Neural cell (in vitro differentiated cells): ENCODE data around the gene RPS4Y1. TPM values are rescaled to one million over a fixed set of nuclear protein-coding genes. Genes with fewer than 3 reads are reported as not detected.
"Not testable (repeated sequence)": the region's sequence is repeated elsewhere in the genome, so short reads cannot be mapped to it uniquely, and the experiment has no call there.

ENCODE experiments used
- H2AFZ ChIP-seq: fragments of 200-600, 300-800 bp; sonication (generic), shearing (Covaris generic); 2 replicates; pipeline ENCODE4 v1.6.0; 2014; ENCODE audit warnings: low read depth, mild to moderate bottlenecking, antibody characterized with exemption, low read length, moderate library complexity
- H3F3A ChIP-seq: fragments of 200-600 bp; shearing (Covaris generic); 2 replicates; pipeline ENCODE4 v1.6.1; 2016; ENCODE audit warnings: mild to moderate bottlenecking, moderate library complexity, mixed read lengths, antibody characterized with exemption, low read length; ENCODE audit not compliant: insufficient read depth, poor library complexity, severe bottlenecking
- H3K27ac ChIP-seq: fragments of 200-600, 300-800 bp; sonication (generic), shearing (Covaris generic); 2 replicates; pipeline ENCODE4 v1.5.1; 2014; ENCODE audit warnings: mild to moderate bottlenecking, low read length, moderate library complexity
- H3K27me3 ChIP-seq: fragments of 300-800, 200-600 bp; sonication (generic), shearing (Covaris generic); 2 replicates; pipeline ENCODE4 v1.6.0; 2014; ENCODE audit warnings: mild to moderate bottlenecking, low read depth, low read length, moderate library complexity; ENCODE audit not compliant: insufficient read depth
- H3K36me3 ChIP-seq: fragments of 300-800, 200-600 bp; sonication (generic), shearing (Covaris generic); 2 replicates; pipeline ENCODE4 v1.5.1; 2014; ENCODE audit warnings: mild to moderate bottlenecking, antibody characterized with exemption, low read length, moderate library complexity; ENCODE audit not compliant: insufficient read depth
- H3K4me2 ChIP-seq: fragments of 300-800, 200-600 bp; sonication (generic), shearing (Covaris generic); 2 replicates; pipeline ENCODE4 v1.6.0; 2014; ENCODE audit warnings: mild to moderate bottlenecking, low read length
- H3K4me3 ChIP-seq: fragments of 300-800, 200-600 bp; sonication (generic), shearing (Covaris generic); 2 replicates; pipeline ENCODE4 v1.5.1; 2014; ENCODE audit warnings: mild to moderate bottlenecking, low read length, moderate library complexity
- H3K79me2 ChIP-seq: fragments of 200-600 bp; shearing (Covaris generic); replicated peaks from 2 replicates; pipeline ENCODE4 v1.6.0; 2014; ENCODE audit warnings: mild to moderate bottlenecking, low read length, moderate library complexity; ENCODE audit not compliant: insufficient read depth
- H3K9ac ChIP-seq: fragments of 300-800, 200-600 bp; sonication (generic), shearing (Covaris generic); 2 replicates; pipeline ENCODE4 v1.6.1; 2016; ENCODE audit warnings: mild to moderate bottlenecking, low read length, mixed read lengths
- H3K9me2 ChIP-seq: fragments of 200-600 bp; shearing (Covaris generic); 2 replicates; pipeline ENCODE4 v1.6.1; 2016; ENCODE audit warnings: mild to moderate bottlenecking, low read length, mixed read lengths; ENCODE audit not compliant: insufficient read depth
- H3K9me3 ChIP-seq: fragments of 200-600, 300-800 bp; sonication (generic), shearing (Covaris generic); 2 replicates; pipeline ENCODE4 v1.6.1; 2016; ENCODE audit warnings: mild to moderate bottlenecking, mixed run types, low read length, moderate library complexity, mixed read lengths
- H4K20me1 ChIP-seq: fragments of 200-600 bp; shearing (Covaris generic); 2 replicates; pipeline ENCODE4 v1.6.1; 2016; ENCODE audit warnings: mild to moderate bottlenecking, mixed run types; ENCODE audit not compliant: insufficient read depth
- EP300 ChIP-seq: fragments of 450-650 bp; conservative IDR thresholded peaks from 2 replicates; pipeline ENCODE4 v1.6.1; 2014; ENCODE audit warnings: antibody characterized with exemption, mild to moderate bottlenecking, moderate library complexity; ENCODE audit not compliant: poor library complexity, severe bottlenecking
- EZH2 ChIP-seq: fragments of 200-600, 300-800 bp; shearing (Covaris generic), sonication (generic); IDR thresholded peaks from 2 replicates; pipeline ENCODE4 v1.6.1; 2014; ENCODE audit warnings: antibody characterized with exemption, low read length, borderline replicate concordance, mild to moderate bottlenecking; ENCODE audit not compliant: insufficient read depth, poor library complexity, severe bottlenecking
- MXI1 ChIP-seq: fragments of 450-650 bp; conservative IDR thresholded peaks from 2 replicates; pipeline ENCODE4 v1.6.1; 2014; ENCODE audit warnings: antibody characterized with exemption, mild to moderate bottlenecking; ENCODE audit not compliant: poor library complexity, severe bottlenecking
- POLR2AphosphoS5 ChIP-seq: IDR thresholded peaks from 2 replicates; pipeline ENCODE4 v1.6.1; 2012
- RAD21 ChIP-seq: fragments of 450-650 bp; conservative IDR thresholded peaks from 2 replicates; pipeline ENCODE4 v1.6.1; 2014; ENCODE audit warnings: antibody characterized with exemption, mild to moderate bottlenecking, moderate library complexity
- SMC3 ChIP-seq: fragments of 450-650 bp; conservative IDR thresholded peaks from 2 replicates; pipeline ENCODE4 v1.6.1; 2014; ENCODE audit warnings: antibody characterized with exemption, mild to moderate bottlenecking, moderate library complexity; ENCODE audit not compliant: poor library complexity
- TAF1 ChIP-seq: IDR thresholded peaks from 2 replicates; pipeline ENCODE4 v1.6.1; 2012; ENCODE audit warnings: low read depth
- polyA plus RNA-seq: library from polyadenylated mRNA; depleted of rRNA; stranded (reverse); fragments of >200 nt; gene quantifications from 2 replicates; pipeline ENCODE4 v1.2.3, GENCODE V29; 2014
- TF ChIP-seq, protein P1 (sequence below): IDR thresholded peaks from 2 replicates; pipeline ENCODE4 v1.6.1; 2012; ENCODE audit warnings: borderline replicate concordance
- TF ChIP-seq, protein P2 (sequence below): fragments of 450-650 bp; IDR thresholded peaks from 2 replicates; pipeline ENCODE4 v1.5.1; 2014; ENCODE audit warnings: antibody characterized with exemption, mild to moderate bottlenecking, moderate library complexity; ENCODE audit not compliant: poor library complexity, severe bottlenecking

Gene RPS4Y1
- polyA plus RNA-seq, 1 donor from 2014 or later: 224 TPM

DNA sequence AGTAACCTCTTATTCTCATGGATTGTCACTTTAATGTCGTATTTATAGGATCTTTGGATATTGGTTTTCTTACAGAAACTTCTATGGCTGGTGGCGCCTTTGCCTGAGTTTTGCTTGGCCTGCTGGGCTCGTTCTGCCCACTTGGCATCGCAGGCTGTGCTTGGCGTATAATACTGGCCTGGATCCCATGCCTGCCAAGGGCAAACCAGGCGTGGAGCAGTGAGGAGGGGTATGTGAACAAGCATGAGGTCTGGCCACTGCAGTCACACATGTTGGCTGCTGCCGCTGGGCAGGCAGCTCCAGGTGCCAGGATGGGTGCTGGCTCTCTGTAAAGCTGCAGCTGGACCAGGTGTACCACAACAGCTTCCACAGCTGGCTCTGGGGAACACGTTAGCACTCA lies 26.1 kb downstream of the RPS4Y1 start:
- H3K27me3 ChIP-seq: no peaks in the 10 kb centered on the region
- H3K9me3 ChIP-seq: no peaks in the 10 kb centered on the region
- no peak overlapping the region for H3K27ac ChIP-seq
- no peaks in the 10 kb centered on the region for H3K79me2 ChIP-seq
- TF ChIP-seq POLR2AphosphoS5 (no peak), EZH2 (no peak), TAF1 (no peak), RAD21 (no peak)
- TF ChIP-seq, protein P1, sequence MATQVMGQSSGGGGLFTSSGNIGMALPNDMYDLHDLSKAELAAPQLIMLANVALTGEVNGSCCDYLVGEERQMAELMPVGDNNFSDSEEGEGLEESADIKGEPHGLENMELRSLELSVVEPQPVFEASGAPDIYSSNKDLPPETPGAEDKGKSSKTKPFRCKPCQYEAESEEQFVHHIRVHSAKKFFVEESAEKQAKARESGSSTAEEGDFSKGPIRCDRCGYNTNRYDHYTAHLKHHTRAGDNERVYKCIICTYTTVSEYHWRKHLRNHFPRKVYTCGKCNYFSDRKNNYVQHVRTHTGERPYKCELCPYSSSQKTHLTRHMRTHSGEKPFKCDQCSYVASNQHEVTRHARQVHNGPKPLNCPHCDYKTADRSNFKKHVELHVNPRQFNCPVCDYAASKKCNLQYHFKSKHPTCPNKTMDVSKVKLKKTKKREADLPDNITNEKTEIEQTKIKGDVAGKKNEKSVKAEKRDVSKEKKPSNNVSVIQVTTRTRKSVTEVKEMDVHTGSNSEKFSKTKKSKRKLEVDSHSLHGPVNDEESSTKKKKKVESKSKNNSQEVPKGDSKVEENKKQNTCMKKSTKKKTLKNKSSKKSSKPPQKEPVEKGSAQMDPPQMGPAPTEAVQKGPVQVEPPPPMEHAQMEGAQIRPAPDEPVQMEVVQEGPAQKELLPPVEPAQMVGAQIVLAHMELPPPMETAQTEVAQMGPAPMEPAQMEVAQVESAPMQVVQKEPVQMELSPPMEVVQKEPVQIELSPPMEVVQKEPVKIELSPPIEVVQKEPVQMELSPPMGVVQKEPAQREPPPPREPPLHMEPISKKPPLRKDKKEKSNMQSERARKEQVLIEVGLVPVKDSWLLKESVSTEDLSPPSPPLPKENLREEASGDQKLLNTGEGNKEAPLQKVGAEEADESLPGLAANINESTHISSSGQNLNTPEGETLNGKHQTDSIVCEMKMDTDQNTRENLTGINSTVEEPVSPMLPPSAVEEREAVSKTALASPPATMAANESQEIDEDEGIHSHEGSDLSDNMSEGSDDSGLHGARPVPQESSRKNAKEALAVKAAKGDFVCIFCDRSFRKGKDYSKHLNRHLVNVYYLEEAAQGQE: no peak
- H3K4me3 ChIP-seq: no peak overlapping the region
- no peak overlapping the region for H3K4me2 ChIP-seq
- no peaks in the 10 kb centered on the region for H3K36me3 ChIP-seq
- H4K20me1 ChIP-seq: no peaks in the 10 kb centered on the region
- no peak overlapping the region for H2AFZ ChIP-seq
- H3F3A ChIP-seq: no peaks in the 10 kb centered on the region
- no peak overlapping the region for H3K9ac ChIP-seq
- no peaks in the 10 kb centered on the region for H3K9me2 ChIP-seq

DNA sequence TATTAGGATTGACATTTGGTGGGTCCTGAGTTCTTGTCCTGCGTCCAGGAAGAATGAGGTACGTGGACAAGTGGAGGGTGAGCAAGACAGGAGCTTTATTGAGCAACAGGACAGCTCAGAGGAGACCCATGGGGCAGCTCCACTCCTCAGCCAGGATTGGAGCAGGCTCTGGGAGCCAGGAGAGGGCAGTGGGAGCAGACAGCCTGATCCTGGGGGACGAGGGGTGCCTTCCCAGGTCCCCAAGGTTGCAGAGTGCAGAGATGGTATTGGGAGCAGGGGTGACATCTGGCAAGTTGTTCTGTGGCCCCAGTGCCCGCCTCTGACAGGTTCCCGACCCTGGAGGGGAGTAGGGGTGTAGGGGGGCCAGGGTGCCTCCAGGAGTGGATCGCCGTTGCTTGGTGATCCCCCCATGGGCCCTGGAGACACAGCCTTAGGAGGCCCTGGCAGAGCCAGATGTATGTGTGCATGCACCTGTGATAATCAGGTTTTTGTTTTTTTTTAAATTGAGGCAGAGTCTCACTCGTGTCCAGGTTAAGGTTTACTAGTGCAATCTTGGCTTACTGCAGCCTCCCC lies 26.7 kb downstream of the RPS4Y1 start:
- Histone ChIP-seq H3F3A (no peaks in the 10 kb centered on the region), H3K9ac (no peak overlapping the region), H3K9me3 (no peaks in the 10 kb centered on the region), H3K9me2 (no peaks in the 10 kb centered on the region), H4K20me1 (no peaks in the 10 kb centered on the region), H2AFZ (no peak overlapping the region), H3K27ac (no peak overlapping the region), H3K4me2 (no peak overlapping the region), H3K36me3 (no peaks in the 10 kb centered on the region), H3K4me3 (no peak overlapping the region), H3K27me3 (no peaks in the 10 kb centered on the region), H3K79me2 (no peaks in the 10 kb centered on the region)
- TF ChIP-seq EP300 (no peak), SMC3 (no peak), MXI1 (no peak), TAF1 (no peak), POLR2AphosphoS5 (no peak), RAD21 (no peak), EZH2 (no peak)
- TF ChIP-seq, protein P1: no peak
- TF ChIP-seq, protein P2, sequence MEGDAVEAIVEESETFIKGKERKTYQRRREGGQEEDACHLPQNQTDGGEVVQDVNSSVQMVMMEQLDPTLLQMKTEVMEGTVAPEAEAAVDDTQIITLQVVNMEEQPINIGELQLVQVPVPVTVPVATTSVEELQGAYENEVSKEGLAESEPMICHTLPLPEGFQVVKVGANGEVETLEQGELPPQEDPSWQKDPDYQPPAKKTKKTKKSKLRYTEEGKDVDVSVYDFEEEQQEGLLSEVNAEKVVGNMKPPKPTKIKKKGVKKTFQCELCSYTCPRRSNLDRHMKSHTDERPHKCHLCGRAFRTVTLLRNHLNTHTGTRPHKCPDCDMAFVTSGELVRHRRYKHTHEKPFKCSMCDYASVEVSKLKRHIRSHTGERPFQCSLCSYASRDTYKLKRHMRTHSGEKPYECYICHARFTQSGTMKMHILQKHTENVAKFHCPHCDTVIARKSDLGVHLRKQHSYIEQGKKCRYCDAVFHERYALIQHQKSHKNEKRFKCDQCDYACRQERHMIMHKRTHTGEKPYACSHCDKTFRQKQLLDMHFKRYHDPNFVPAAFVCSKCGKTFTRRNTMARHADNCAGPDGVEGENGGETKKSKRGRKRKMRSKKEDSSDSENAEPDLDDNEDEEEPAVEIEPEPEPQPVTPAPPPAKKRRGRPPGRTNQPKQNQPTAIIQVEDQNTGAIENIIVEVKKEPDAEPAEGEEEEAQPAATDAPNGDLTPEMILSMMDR: no peak

DNA sequence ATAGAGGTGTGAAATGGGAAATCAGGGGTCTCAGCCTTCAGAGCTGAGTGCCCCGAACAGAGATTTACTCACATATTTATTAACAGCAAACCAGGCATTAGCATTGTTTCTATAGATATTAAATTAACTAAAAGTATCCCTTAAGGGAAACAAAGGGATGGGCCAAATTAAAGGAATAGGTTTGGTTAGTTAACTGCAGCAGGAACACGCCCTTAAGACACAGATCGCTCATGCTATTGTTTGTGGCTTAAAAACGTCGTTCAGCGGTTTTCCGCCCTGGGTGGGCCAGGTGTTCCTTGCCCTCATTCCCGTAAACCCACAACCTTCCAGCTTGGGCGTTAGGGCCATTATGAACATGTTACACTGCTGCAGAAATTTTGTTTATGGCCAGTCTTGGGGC lies 30.8 kb downstream of the RPS4Y1 start:
- H3K27ac ChIP-seq, H3K4me3 ChIP-seq, H3K4me2 ChIP-seq, H3K27me3 ChIP-seq, H3K79me2 ChIP-seq, H3K36me3 ChIP-seq, H4K20me1 ChIP-seq, H3K9me3 ChIP-seq, H3K9ac ChIP-seq, H3F3A ChIP-seq, H3K9me2 ChIP-seq, H2AFZ ChIP-seq: not testable (repeated sequence)
